GM23338 (cell line): ENCODE results near the gene HENMT1. TPM values are rescaled to one million over a fixed set of nuclear protein-coding genes. Genes with fewer than 3 reads are reported as not detected.

Experiments used
- ATAC-seq: fragments of 200-7000 bp; cut with Tn5 transposase; 3 replicates; pipeline ENCODE4 v1.9.1; 2020
- DNase-seq: peaks from one replicate; pipeline ENCODE4 v3.0.0-alpha.2; 2015; ENCODE audit warnings: low spot score
- H2AFZ ChIP-seq: fragments of 200-600 bp; sonication (generic); 2 replicates; pipeline ENCODE4 v1.8.0; 2016; ENCODE audit warnings: antibody characterized with exemption, mild to moderate bottlenecking, moderate library complexity
- H3F3A ChIP-seq: fragments of 200-600 bp; sonication (generic); replicated peaks from 2 replicates; pipeline ENCODE4 v1.8.0; 2017; ENCODE audit warnings: antibody characterized with exemption, mixed run types, low read depth
- H3K27ac ChIP-seq: fragments of 200-600 bp; sonication (generic); 2 replicates; pipeline ENCODE4 v1.6.1; 2016; ENCODE audit warnings: low read depth
- H3K27me3 ChIP-seq: fragments of 200-600 bp; sonication (generic); 2 replicates; pipeline ENCODE4 v1.8.0; 2016; ENCODE audit warnings: mild to moderate bottlenecking, mixed run types, moderate library complexity; ENCODE audit not compliant: insufficient read depth
- H3K36me3 ChIP-seq: fragments of 200-600 bp; sonication (generic); 2 replicates; pipeline ENCODE4 v1.8.0; 2016; ENCODE audit warnings: mild to moderate bottlenecking; ENCODE audit not compliant: insufficient read depth
- H3K4me1 ChIP-seq: fragments of 200-600 bp; sonication (generic); 2 replicates; pipeline ENCODE4 v1.8.0; 2016; ENCODE audit warnings: mild to moderate bottlenecking, moderate library complexity; ENCODE audit not compliant: insufficient read depth
- H3K4me2 ChIP-seq: fragments of 200-600 bp; sonication (generic); 2 replicates; pipeline ENCODE4 v1.7.1; 2017; ENCODE audit warnings: mixed run types
- H3K4me3 ChIP-seq: fragments of 200-600 bp; sonication (generic); 2 replicates; pipeline ENCODE4 v1.6.1; 2016; ENCODE audit warnings: mixed run types
- H3K79me2 ChIP-seq: fragments of 200-600 bp; sonication (generic); replicated peaks from 2 replicates; pipeline ENCODE4 v1.8.0; 2017; ENCODE audit warnings: mild to moderate bottlenecking; ENCODE audit not compliant: insufficient read depth
- H3K9me2 ChIP-seq: fragments of 200-600 bp; sonication (generic); 2 replicates; pipeline ENCODE4 v1.8.0; 2017; ENCODE audit not compliant: insufficient read depth
- H4K20me1 ChIP-seq: fragments of 200-600 bp; sonication (generic); replicated peaks from 2 replicates; pipeline ENCODE4 v1.8.0; 2017; ENCODE audit warnings: mild to moderate bottlenecking; ENCODE audit not compliant: insufficient read depth
- H3K27ac Mint-ChIP-seq: 2 replicates; pipeline ENCODE4 v1.8.0; 2020; ENCODE audit warnings: inconsistent platforms, mild to moderate bottlenecking, moderate library complexity, mixed read lengths
- H3K27me3 Mint-ChIP-seq: 3 replicates; pipeline ENCODE4 v1.8.0; 2022; ENCODE audit warnings: low read depth, mild to moderate bottlenecking, moderate library complexity, mixed read lengths, inconsistent platforms; ENCODE audit not compliant: insufficient read depth, poor library complexity
- H3K36me3 Mint-ChIP-seq: 3 replicates; pipeline ENCODE4 v1.8.0; 2021; ENCODE audit warnings: low read depth, mild to moderate bottlenecking, inconsistent platforms, moderate library complexity, mixed read lengths
- H3K4me1 Mint-ChIP-seq: 3 replicates; pipeline ENCODE4 v1.8.0; 2020; ENCODE audit warnings: mild to moderate bottlenecking, inconsistent platforms, mixed read lengths
- H3K4me3 Mint-ChIP-seq: 3 replicates; pipeline ENCODE4 v1.8.0; 2021; ENCODE audit warnings: moderate library complexity, mild to moderate bottlenecking, inconsistent platforms, mixed read lengths
- H3K9me3 Mint-ChIP-seq: 3 replicates; pipeline ENCODE4 v1.8.0; 2020; ENCODE audit warnings: moderate library complexity, mild to moderate bottlenecking, inconsistent platforms, mixed read lengths
- CREB1 ChIP-seq: fragments of 250-450 bp; sonication (Bioruptor Pico); IDR thresholded peaks from 2 replicates; pipeline ENCODE4 v1.5.0; 2020; ENCODE audit warnings: low read depth, mild to moderate bottlenecking, moderate library complexity
- CTCF ChIP-seq, 2 experiments: fragments of 200-600 bp in 1 of 2; sonication (generic) in 1 of 2; conservative IDR thresholded peaks; 2 replicates each; pipeline versions ENCODE4 v1.5.1 to v1.6.1; 2016 to 2017; ENCODE audit warnings: antibody characterized with exemption in 2 of 2, low read depth in 2 of 2, mild to moderate bottlenecking in 2 of 2, moderate library complexity in 1 of 2
- ETS1 ChIP-seq: IDR thresholded peaks from 2 replicates; pipeline ENCODE4 v1.6.1; 2016; ENCODE audit warnings: antibody characterized with exemption
- EZH2 ChIP-seq: fragments of 200-600 bp; sonication (generic); IDR thresholded peaks from one replicate; pipeline ENCODE4 v1.8.0; 2017; ENCODE audit warnings: antibody characterized with exemption, mild to moderate bottlenecking, low read depth; ENCODE audit not compliant: unreplicated experiment
- EZH2phosphoT487 ChIP-seq: fragments of 200-600 bp; sonication (generic); IDR thresholded peaks from one replicate; pipeline ENCODE4 v1.8.1; 2018; ENCODE audit warnings: antibody characterized with exemption; ENCODE audit not compliant: unreplicated experiment
- JUNB ChIP-seq: IDR thresholded peaks from one replicate; pipeline ENCODE4 v1.6.1; 2016; ENCODE audit warnings: antibody characterized with exemption; ENCODE audit not compliant: unreplicated experiment
- NANOG ChIP-seq: IDR thresholded peaks from 2 replicates; pipeline ENCODE4 v1.6.1; 2016; ENCODE audit warnings: antibody characterized with exemption, borderline replicate concordance
- POLR2AphosphoS5 ChIP-seq: IDR thresholded peaks from 2 replicates; pipeline ENCODE4 v1.6.1; 2016; ENCODE audit warnings: antibody characterized with exemption, low read depth
- REST ChIP-seq: IDR thresholded peaks from one replicate; pipeline ENCODE4 v1.6.1; 2018; ENCODE audit warnings: antibody characterized with exemption; ENCODE audit not compliant: unreplicated experiment
- STAT1 ChIP-seq: IDR thresholded peaks from one replicate; pipeline ENCODE4 v1.6.1; 2016; ENCODE audit warnings: antibody characterized with exemption; ENCODE audit not compliant: unreplicated experiment
- ZNF114 ChIP-seq: fragments of 250-450 bp; sonication (Bioruptor Pico); IDR thresholded peaks from 2 replicates; pipeline ENCODE4 v1.5.0; 2020; ENCODE audit warnings: mild to moderate bottlenecking, moderate library complexity
- ZNF331 ChIP-seq: fragments of 250-450 bp; sonication (Bioruptor Pico); IDR thresholded peaks from 2 replicates; pipeline ENCODE4 v1.5.0; 2020; ENCODE audit warnings: low read depth, mild to moderate bottlenecking, moderate library complexity
- ZNF462 ChIP-seq: fragments of 250-450 bp; sonication (Bioruptor Pico); IDR thresholded peaks from 2 replicates; pipeline ENCODE4 v1.5.0; 2020; ENCODE audit warnings: mild to moderate bottlenecking, moderate library complexity
- polyA plus RNA-seq: library from polyadenylated mRNA; unstranded; fragments of >200 nt; fragmentation: Nextera tagmentation; extraction: Ambion mirVana; gene quantifications from 2 replicates; pipeline ENCODE4 v1.2.1, GENCODE V29; 2016
- total RNA-seq: library from RNA; depleted of rRNA; stranded (reverse); fragments of >200 nt; shearing (Covaris generic); gene quantifications from 2 replicates; pipeline ENCODE4 v1.2.3, GENCODE V29; 2014

The HENMT1 gene
- total and polyA plus RNA-seq, 2 experiments from 2014 or later, result 4.7 to 9.7 TPM

- H3K36me3 ChIP-seq, result no peaks in the 10 kb centered on the region
- H3K79me2 ChIP-seq, result no peaks in the 10 kb centered on the region
- Mint-ChIP-seq H3K4me3 (no peak overlapping the region), H3K36me3 (peaks cover 10% of the 10 kb centered on the region), H3K27me3 (peaks cover 4% of the 10 kb centered on the region), H3K9me3 (peaks cover 21% of the 10 kb centered on the region), H3K4me1 (no peaks in the 10 kb centered on the region; the same call in 2 of the 3 replicates), H3K27ac (no peak overlapping the region)
- no peak overlapping the region for H3K4me3 ChIP-seq
- DNase-seq (no peak), ATAC-seq (no peak)
- no peak overlapping the region for H3K27ac ChIP-seq
- H3K4me2 ChIP-seq, result no peak overlapping the region
- H4K20me1 ChIP-seq, result no peaks in the 10 kb centered on the region
- no peaks in the 10 kb centered on the region for H3K9me2 ChIP-seq
- TF ChIP-seq EZH2 (no peak), CTCF (conservative IDR thresholded peaks at IDR 0.05; ENCODE audit: low read depth in 2 of 2) (no peak), ZNF462 (CRISPR knock-in tag) (no peak), POLR2AphosphoS5 (no peak), NANOG (no peak), ZNF331 (CRISPR knock-in tag) (no peak), EZH2phosphoT487 (no peak), REST (no peak), STAT1 (no peak), ETS1 (no peak), JUNB (no peak), CREB1 (no peak), ZNF114 (CRISPR knock-in tag) (no peak)
- H3K4me1 ChIP-seq, result no peaks in the 10 kb centered on the region
- no peaks in the 10 kb centered on the region for H3K27me3 ChIP-seq
- H2AFZ ChIP-seq, result no peak overlapping the region
- H3F3A ChIP-seq, result no peaks in the 10 kb centered on the region
Observed at GRCh38 chr1:108671143-108671542, 10.2 kb upstream of the HENMT1 start.
